ENCODE data around the gene AKAP8.

AKAP8 gene

DNA sequence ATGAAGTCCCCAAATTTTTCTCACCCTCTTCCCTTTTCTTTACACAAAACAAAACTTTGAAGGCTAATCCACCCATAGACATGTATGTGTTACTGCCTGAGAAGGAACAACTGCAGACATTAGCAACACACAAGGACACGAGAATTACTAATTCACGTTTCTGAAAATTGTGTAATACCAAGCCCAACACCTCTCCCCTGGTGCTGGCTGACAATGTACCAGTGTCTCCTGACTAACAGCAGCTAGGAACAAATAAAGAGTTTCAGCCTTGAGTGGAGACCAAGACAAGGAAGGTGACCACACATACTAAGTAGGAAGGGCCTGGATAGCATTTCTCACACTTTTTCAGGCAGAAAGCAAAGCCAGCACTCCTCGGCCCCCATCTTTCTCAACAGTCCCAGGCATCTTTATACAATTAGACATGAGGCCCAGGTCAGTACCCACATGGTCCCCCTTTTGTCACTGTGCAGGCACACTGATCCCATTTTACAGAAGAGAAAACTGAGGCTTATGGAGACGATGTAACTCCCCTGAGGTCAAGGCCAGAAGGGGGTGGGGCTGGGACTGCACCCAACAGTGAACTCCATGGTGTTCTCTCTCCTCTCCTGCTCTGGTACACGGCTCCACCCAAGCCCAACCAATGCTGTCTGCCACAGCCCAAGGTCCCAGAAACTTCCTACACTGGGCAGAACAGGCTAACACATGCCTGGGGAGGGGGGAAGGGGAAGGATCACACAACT is 55.9 kb downstream of the AKAP8 start:
- TF ChIP-seq, protein P1, sequence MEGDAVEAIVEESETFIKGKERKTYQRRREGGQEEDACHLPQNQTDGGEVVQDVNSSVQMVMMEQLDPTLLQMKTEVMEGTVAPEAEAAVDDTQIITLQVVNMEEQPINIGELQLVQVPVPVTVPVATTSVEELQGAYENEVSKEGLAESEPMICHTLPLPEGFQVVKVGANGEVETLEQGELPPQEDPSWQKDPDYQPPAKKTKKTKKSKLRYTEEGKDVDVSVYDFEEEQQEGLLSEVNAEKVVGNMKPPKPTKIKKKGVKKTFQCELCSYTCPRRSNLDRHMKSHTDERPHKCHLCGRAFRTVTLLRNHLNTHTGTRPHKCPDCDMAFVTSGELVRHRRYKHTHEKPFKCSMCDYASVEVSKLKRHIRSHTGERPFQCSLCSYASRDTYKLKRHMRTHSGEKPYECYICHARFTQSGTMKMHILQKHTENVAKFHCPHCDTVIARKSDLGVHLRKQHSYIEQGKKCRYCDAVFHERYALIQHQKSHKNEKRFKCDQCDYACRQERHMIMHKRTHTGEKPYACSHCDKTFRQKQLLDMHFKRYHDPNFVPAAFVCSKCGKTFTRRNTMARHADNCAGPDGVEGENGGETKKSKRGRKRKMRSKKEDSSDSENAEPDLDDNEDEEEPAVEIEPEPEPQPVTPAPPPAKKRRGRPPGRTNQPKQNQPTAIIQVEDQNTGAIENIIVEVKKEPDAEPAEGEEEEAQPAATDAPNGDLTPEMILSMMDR (IDR thresholded peaks at IDR 0.05; ENCODE audit: insufficient read depth, low read length, poor library complexity, severe bottlenecking) = no peak
- Histone ChIP-seq H3K4me3 (replicated peaks; ENCODE audit: low read depth, low read length) (no peak overlapping the region), H3K27me3 (replicated peaks; ENCODE audit: control insufficient read depth, insufficient read depth, low read length) (no peaks in the 10 kb centered on the region), H3K36me3 (ENCODE audit: control insufficient read depth, insufficient read depth, low read length) (no peaks in the 10 kb centered on the region; the same call in 1 of the 2 replicates)
- no peak for DNase-seq (ENCODE audit: extremely low read depth, insufficient read length)

DNA sequence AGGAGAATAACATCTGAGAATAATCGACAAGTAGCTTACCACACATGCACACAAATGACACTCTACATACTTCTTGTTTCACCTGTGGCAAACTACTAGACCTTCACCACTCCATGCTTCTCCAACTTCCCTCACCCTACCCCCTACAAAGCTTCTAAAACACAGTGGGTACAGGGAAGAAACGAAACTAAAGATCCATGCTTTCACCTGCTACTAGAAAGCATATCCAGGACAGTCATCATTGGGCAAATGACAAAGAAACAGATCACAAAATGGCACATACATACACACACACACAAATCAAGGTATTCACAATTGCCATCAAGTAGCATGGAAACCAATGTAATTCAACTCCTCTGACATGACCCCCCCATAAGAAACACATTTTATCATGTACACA is 57.8 kb downstream of the AKAP8 start:
- TF ChIP-seq, protein P1 (IDR thresholded peaks at IDR 0.05; ENCODE audit: insufficient read depth, low read length, poor library complexity, severe bottlenecking) = no peak
- Histone ChIP-seq H3K27me3 (replicated peaks; ENCODE audit: control insufficient read depth, insufficient read depth, low read length) (no peaks in the 10 kb centered on the region), H3K4me3 (replicated peaks; ENCODE audit: low read depth, low read length) (no peak overlapping the region), H3K36me3 (ENCODE audit: control insufficient read depth, insufficient read depth, low read length) (no peaks in the 10 kb centered on the region; the same call in 1 of the 2 replicates)
- DNase-seq (ENCODE audit: extremely low read depth, insufficient read length) = no peak

DNA sequence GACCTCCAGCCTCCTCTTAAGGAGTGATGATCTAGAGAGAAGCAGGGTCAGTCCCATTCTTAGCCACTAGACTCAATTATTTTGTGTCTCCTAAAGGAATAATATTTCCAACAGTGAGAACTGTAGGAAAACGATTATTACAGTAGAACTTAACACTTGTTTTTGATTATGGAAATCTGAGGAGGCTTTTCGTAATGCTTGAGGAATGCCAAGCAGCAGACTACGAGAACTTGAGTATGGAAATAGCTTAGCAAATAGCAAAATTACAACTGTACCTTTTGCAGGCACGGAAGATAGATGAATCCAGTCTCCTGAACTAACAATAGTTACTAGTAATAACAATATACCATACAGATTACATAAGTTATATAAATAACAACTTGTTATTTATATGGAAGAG is 59.5 kb downstream of the AKAP8 start:
- no peaks in the 10 kb centered on the region; the same call in 1 of the 2 replicates for H3K36me3 ChIP-seq (ENCODE audit: control insufficient read depth, insufficient read depth, low read length)
- no peaks in the 10 kb centered on the region for H3K27me3 ChIP-seq (replicated peaks; ENCODE audit: control insufficient read depth, insufficient read depth, low read length)
- no peak overlapping the region for H3K4me3 ChIP-seq (replicated peaks; ENCODE audit: low read depth, low read length)
- TF ChIP-seq, protein P1 (IDR thresholded peaks at IDR 0.05; ENCODE audit: insufficient read depth, low read length, poor library complexity, severe bottlenecking) = no peak
- DNase-seq (ENCODE audit: extremely low read depth, insufficient read length) = no peak

DNA sequence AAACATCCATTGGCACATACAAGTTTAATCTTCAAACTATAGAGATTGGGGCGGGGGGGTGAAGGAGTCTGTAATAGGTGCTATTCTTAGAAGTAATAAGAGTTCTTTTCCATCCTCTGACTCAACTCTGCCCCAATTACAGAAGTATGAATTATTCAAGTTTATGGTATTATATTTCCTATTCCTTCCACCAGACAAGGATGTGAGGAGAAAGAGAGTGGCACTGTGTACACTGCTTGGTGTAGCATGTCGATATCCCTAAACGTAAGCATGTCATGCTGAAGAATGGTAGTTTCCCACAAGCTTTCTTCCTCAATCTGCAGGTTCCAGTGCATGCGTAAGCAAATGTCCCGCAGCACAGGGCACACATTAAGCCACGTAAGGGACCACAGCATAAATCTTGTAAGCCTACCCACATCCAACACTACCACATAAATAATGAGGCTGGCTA is 61.3 kb downstream of the AKAP8 start:
- Histone ChIP-seq H3K27me3 (replicated peaks; ENCODE audit: control insufficient read depth, insufficient read depth, low read length) (no peaks in the 10 kb centered on the region), H3K4me3 (replicated peaks; ENCODE audit: low read depth, low read length) (no peak overlapping the region), H3K36me3 (ENCODE audit: control insufficient read depth, insufficient read depth, low read length) (no peaks in the 10 kb centered on the region; the same call in 1 of the 2 replicates)
- TF ChIP-seq, protein P1 (IDR thresholded peaks at IDR 0.05; ENCODE audit: insufficient read depth, low read length, poor library complexity, severe bottlenecking) = no peak
- DNase-seq (ENCODE audit: extremely low read depth, insufficient read length) = no peak

DNA sequence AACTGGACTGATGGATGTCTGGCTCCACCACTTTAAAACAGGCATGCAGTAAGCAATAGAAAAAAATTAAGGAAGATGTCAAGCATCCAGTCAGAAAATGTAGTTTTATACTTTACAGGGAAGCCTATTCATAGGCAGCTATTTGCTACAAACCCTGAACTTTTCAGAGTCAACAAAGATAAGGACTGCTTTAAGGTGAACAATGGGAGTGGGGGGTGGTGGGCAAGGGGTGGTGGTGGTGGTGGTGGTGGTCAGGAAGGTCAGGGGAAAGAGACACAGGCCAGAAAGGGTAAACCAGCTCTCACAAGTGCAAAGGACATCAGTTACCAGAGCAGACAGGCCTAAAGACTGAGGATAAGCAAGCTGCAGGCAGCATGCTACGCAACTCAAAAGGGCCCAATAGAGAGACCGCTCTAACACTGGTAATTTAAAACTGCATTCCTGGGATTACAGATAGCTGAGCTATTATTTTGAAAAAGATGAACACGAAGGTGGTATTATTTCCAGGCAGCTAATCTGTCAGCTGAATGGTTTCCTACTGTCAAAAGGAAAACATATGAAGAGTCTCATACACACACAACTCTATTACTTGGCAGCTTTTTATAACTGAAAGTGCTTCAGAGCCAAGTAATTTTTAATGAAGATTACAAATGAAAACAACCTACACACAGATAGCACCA is 62.1 kb downstream of the AKAP8 start:
- DNase-seq (ENCODE audit: extremely low read depth, insufficient read length) = no peak
- Histone ChIP-seq H3K27me3 (replicated peaks; ENCODE audit: control insufficient read depth, insufficient read depth, low read length) (no peaks in the 10 kb centered on the region), H3K4me3 (replicated peaks; ENCODE audit: low read depth, low read length) (no peak overlapping the region), H3K36me3 (ENCODE audit: control insufficient read depth, insufficient read depth, low read length) (no peaks in the 10 kb centered on the region; the same call in 1 of the 2 replicates)
- TF ChIP-seq, protein P1 (IDR thresholded peaks at IDR 0.05; ENCODE audit: insufficient read depth, low read length, poor library complexity, severe bottlenecking) = no peak
